HL-60/S4 treated with retinoic acid at 250 ng/mL for 4 days and 3 days (cell line): ENCODE measurements around the gene USP32.
"Not testable (repeated sequence)": the region's sequence is repeated elsewhere in the genome, so short reads cannot be mapped to it uniquely, and the experiment has no call there.

Experiments used
- in situ Hi-C: fragments of 300-500 bp; cut with MboI; formaldehyde crosslinking; loops from 2 replicates; pipeline ENCODE4 v1.7.0; 2022; ENCODE audit warnings: low sequenced_read_pairs

Gene USP32

GRCh38 chr17:60348616-60349015, 43.3 kb downstream of the USP32 start:
- in situ Hi-C loops: no loop called here

- in situ Hi-C loops: no loop called here
These were observed 46.7 kb downstream of the USP32 start for GRCh38 chr17:60345233-60345632.

DNA sequence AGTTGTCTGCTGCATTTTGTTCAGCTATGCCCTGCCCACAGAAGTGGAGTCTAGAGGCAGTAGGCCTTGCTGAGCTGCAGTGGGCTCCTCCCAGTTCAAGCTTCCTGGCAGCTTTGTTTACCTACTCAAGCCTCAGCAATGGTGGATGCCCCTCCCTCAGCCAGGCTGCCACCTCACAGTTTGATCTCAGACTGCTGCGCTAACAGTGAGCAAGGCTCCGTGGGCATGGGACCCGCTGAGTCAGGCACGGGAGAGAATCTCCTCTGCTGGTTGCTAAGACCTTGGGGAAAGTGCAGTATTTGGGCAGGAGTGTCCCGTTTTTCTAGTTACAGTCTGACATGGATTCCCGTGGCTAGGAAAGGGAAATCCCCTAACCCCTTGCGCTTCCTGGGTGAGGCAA, 49.4 kb downstream of the USP32 start:
- in situ Hi-C loops: not testable (repeated sequence)

GRCh38 chr17:60335289-60335688, 56.6 kb downstream of the USP32 start:
- in situ Hi-C loops: no loop called here

- in situ Hi-C loops: no loop called here
These were observed 58.3 kb downstream of the USP32 start for GRCh38 chr17:60333628-60334031.

GRCh38 chr17:60333072-60333471, 58.9 kb downstream of the USP32 start:
- in situ Hi-C loops: not testable (repeated sequence)

- in situ Hi-C loops: no loop called here
These were observed 59.4 kb downstream of the USP32 start for GRCh38 chr17:60332574-60332973.

GRCh38 chr17:60330731-60331130, 61.2 kb downstream of the USP32 start:
- in situ Hi-C loops: no loop called here

DNA sequence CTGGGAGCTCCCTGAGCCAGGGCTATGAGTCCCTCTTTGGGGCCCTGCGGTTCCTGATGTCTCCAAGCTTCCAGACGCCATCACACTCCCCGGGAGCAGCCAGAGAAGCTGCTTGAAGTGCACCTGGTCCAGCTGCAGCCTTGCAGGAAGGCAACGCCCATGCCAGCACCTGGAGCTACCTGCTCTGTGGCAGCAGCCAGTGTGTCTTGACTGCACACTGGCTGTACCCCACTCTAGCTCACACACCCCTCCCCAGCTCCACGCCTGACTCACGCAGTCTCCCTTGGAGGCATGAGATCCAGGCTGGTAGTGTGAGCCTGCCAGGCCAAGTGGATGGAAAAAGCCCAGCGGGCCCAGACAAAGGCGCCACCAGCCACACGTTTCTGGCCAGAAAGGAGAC, 63.3 kb downstream of the USP32 start:
- in situ Hi-C loops: no loop called here

DNA sequence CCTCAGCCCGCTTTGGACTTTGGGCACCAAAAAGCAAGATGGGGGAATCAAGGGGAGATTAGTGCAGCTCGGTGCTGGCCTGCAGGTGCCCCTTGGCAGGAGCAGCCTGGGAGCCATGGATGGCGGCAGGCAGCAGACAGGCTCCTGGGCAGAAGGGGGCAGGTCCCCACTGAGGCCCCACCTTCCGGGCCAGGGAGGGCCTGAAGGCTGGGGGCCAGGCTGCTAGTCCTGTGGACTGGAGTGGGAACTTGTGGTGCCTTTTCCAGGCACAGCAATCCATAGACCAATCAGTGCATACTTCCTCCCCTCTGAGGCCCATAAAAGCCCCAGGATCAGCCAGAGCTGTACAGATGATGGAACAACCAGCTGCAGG, 64.0 kb downstream of the USP32 start:
- in situ Hi-C loops: no loop called here

DNA sequence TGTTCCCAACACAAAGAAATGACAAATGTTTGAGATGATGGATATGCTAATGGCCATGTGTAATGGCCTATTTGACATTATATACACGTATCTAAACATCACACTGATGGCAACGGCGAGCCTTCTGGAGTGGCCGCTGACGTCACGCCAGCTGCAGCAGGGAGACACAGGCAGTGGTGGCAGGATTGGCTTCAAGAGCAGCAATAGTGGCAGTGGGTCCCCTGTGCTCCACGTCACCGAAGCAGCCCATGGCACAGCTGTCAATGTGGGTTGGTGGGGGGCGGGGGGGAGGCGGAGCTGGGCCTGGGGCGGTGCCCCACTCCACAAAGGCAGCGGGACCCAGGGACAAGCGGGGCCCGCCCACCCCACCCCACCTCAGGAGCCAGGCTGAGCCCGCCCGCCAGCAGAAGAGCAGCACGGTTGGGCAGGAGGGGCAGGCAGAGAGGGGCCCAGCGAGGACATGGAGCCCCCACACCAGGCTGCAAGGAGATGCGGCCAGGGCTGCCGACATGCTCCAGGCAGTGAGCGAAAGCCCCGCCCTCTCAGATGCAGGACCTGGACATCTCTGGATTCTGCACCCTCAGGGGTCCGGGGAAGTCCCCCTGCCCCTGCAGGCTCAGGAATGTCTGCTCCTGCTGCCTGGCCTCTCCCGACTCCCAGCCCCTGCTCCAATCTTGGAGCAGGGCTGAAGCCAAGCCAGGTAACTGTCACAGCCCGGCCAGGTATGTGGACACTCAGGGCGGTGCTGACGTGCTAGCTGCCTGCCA, 64.6 kb downstream of the USP32 start:
- in situ Hi-C loops: no loop called here

GRCh38 chr17:60326702-60327101, 65.2 kb downstream of the USP32 start:
- in situ Hi-C loops: no loop called here

- in situ Hi-C loops: no loop called here
These were observed 66.0 kb downstream of the USP32 start for GRCh38 chr17:60325730-60326524.

- in situ Hi-C loops: no loop called here
These were observed 68.2 kb downstream of the USP32 start for GRCh38 chr17:60323754-60324153.

DNA sequence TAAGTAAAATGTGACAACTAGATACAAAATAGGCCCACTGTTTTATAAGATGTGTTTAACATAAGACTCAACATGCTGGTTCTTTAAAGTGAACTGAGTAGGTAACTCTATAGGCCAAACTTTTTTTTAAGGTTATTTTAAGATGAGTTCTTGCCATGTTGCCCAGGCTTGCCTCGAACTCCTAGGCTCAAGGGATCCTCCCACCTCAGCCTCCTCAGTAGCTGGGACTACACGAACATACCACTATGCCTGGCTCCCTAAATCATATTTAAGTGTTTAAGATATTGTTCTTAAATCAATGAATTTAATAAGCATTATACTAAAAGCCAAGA, 69.9 kb downstream of the USP32 start:
- in situ Hi-C loops: no loop called here

GRCh38 chr17:60321336-60322055, 70.4 kb downstream of the USP32 start:
- in situ Hi-C loops: no loop called here

GRCh38 chr17:60318830-60319229, 73.1 kb downstream of the USP32 start:
- in situ Hi-C loops: no loop called here

GRCh38 chr17:60318326-60318725, 73.6 kb downstream of the USP32 start:
- in situ Hi-C loops: no loop called here

- in situ Hi-C loops: no loop called here
These were observed 76.3 kb downstream of the USP32 start for GRCh38 chr17:60315650-60316049.

DNA sequence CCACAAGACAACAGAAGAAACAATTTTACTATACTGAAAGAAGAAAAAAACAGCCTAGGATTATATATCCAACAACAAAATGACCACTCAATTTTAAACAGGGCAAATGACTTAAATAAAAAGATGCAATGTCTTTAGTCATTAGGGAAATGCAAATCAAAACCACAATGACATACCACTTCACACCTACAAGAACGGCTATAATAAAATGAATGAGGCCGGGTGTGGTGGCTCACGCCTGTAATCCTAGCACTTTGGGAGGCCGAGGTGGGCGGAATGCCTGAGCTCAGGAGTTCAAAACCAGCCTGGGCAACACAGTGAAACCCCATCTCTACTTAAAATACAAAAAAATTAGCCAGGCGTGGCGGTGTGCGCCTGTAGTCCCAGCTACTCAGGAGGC, 77.0 kb downstream of the USP32 start:
- in situ Hi-C loops: not testable (repeated sequence)

DNA sequence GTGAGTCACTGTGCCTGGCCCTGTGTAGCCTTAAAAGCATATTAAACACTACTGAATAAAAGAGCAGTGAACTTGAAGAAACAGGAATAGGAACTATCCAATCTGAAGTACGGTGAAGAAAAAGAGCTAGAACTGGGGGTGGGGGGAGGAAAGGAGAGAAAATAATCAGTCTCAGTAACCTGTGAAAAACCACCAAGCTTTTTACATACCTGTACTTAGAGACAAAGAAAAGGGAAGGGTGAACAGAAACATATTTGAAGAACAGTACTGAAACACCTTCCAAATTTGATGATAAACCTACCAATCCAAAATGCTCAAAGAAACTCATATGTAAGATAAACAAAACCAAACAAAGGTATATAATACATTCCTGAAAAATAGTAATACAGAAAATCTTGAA, 77.5 kb downstream of the USP32 start:
- in situ Hi-C loops: no loop called here

GRCh38 chr17:60311936-60312335, 80.0 kb downstream of the USP32 start:
- in situ Hi-C loops: no loop called here
